Lung (tissue), 12 donors: ENCODE results near the gene NAA38. TPM values are rescaled to one million over a fixed set of nuclear protein-coding genes. Genes with fewer than 3 reads are reported as not detected.

Source experiments
- ATAC-seq: fragments of 200-7000 bp; cut with Tn5 transposase; one replicate; pipeline ENCODE4 v1.9.1; 2020; ENCODE audit warnings: moderate number of reproducible peaks; ENCODE audit not compliant: insufficient read depth, low FRiP score
- DNase-seq, 3 donors: peaks; one replicate each; pipeline ENCODE4 v3.0.0-alpha.2; 2013 to 2017
- H3K27ac ChIP-seq, 2 donors: one replicate each; pipeline ENCODE4 v1.5.1; 2013; ENCODE audit warnings: mild to moderate bottlenecking in 2 of 2, moderate library complexity in 2 of 2, control low read depth in 1 of 2, inconsistent platforms in 1 of 2, low read depth in 1 of 2, low read length in 1 of 2
- H3K27me3 ChIP-seq, 3 donors: one replicate each; pipeline ENCODE4 v1.5.1; 2013; ENCODE audit warnings: low read length in 2 of 3; ENCODE audit not compliant: control insufficient read depth in 3 of 3, insufficient read depth in 3 of 3
- H3K36me3 ChIP-seq, 4 donors: one replicate each; pipeline ENCODE4 v1.5.1; 2013; ENCODE audit warnings: low read length in 4 of 4, mild to moderate bottlenecking in 1 of 4, moderate library complexity in 1 of 4; ENCODE audit not compliant: control insufficient read depth in 4 of 4, insufficient read depth in 4 of 4
- H3K4me1 ChIP-seq, 5 donors: one replicate each; pipeline ENCODE4 v1.5.1; 2013; ENCODE audit warnings: low read length in 5 of 5, mild to moderate bottlenecking in 2 of 5, moderate library complexity in 1 of 5; ENCODE audit not compliant: control insufficient read depth in 5 of 5, insufficient read depth in 5 of 5
- H3K4me3 ChIP-seq: one replicate; pipeline ENCODE4 v1.5.1; 2013; ENCODE audit warnings: mild to moderate bottlenecking, control low read depth, moderate library complexity
- H3K9ac ChIP-seq, 2 donors: one replicate each; pipeline ENCODE4 v1.5.1; 2013; ENCODE audit warnings: low read length in 2 of 2, control low read depth in 1 of 2; ENCODE audit not compliant: insufficient read depth in 1 of 2
- H3K9me3 ChIP-seq, 4 donors: one replicate each; pipeline ENCODE4 v1.5.1; 2013; ENCODE audit warnings: low read length in 3 of 4, mild to moderate bottlenecking in 1 of 4, moderate library complexity in 1 of 4; ENCODE audit not compliant: control insufficient read depth in 4 of 4, insufficient read depth in 3 of 4
- WGBS, 2 donors: extraction: QIAGEN DNeasy Blood & Tissue Kit; methylation state at CpG; one replicate each; pipeline ENCODE4 v1.1.7; 2013; 5-methylcytosine and 5-hydroxymethylcytosine counted together
- polyA plus RNA-seq, 2 donors: library from polyadenylated mRNA; stranded (reverse); fragments of 200-250 nt; gene quantifications; one replicate each; pipeline ENCODE4 v1.2.1, GENCODE V29; 2013
- total RNA-seq, 2 donors: library from RNA; depleted of rRNA in 1 of 2; stranded (reverse); fragments of >200 nt in 1 of 2; gene quantifications; one replicate each; pipeline ENCODE4 v1.2.1, GENCODE V29; 2014 to 2021
- TF ChIP-seq, protein P1 (sequence below): IDR thresholded peaks from 2 replicates; pipeline ENCODE4 v1.5.1; 2012; ENCODE audit warnings: mild to moderate bottlenecking; ENCODE audit errors: control extremely low read depth, extremely low read depth
- donor health status: control.
- donor health status: control.
- donor health status: Bipolar disorder and iron deficiency.
- donor health status: healthy.
- donor health status: DM: yes; HTN: yes; CAD: no.

The NAA38 gene
- total and polyA plus RNA-seq, 4 donors: 58.2 to 239 (median 102) TPM

DNA sequence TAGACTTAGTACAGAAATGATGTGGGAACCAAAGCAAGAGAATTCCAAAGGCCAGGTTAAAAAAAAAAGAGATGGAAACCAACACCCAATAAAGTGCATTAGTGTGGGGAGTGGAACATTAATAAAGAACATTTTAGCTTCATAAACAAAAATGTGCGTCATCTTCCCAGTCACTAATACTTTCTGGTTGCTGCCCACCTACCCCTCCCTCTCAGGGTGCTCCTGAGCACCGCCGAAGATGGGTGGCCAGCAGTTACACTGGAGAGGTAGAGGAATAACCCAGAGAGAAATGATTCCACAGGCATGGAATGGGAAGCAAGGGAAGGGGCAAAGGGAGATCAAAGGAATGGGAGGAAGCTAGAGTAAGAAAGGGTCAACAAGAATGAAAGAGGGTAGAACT lies 25.3 kb upstream of the NAA38 start:
- H3K27ac ChIP-seq: peak overlapping the region in 1 of 2 donors; percentile 5

DNA sequence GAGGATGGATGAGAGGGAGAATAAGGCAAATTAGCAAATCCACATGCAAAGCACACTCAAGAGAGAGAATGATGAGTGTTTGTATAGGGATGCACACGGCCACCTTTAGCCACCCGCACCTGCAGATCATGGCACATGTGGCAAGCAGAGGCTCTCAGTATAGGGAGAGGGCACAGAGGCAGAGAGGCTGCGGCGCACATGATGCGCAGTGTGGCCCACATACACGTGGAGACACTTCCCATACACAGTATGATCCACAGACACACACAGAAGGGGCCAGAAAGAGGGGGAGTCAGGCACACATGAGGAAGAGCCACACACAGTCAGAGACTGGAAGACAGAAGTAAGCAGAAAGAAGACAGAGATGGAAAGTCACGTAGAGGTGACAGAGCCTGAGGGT lies 24.7 kb upstream of the NAA38 start:
- H3K4me1 ChIP-seq: peaks cover 0 to 39% (median 5%) of the 10 kb centered on the region in 5 donors
- 68 to 74% methylated on average over 7 of the region's 7 CpGs for WGBS, 2 donors
- TF ChIP-seq, protein P1, sequence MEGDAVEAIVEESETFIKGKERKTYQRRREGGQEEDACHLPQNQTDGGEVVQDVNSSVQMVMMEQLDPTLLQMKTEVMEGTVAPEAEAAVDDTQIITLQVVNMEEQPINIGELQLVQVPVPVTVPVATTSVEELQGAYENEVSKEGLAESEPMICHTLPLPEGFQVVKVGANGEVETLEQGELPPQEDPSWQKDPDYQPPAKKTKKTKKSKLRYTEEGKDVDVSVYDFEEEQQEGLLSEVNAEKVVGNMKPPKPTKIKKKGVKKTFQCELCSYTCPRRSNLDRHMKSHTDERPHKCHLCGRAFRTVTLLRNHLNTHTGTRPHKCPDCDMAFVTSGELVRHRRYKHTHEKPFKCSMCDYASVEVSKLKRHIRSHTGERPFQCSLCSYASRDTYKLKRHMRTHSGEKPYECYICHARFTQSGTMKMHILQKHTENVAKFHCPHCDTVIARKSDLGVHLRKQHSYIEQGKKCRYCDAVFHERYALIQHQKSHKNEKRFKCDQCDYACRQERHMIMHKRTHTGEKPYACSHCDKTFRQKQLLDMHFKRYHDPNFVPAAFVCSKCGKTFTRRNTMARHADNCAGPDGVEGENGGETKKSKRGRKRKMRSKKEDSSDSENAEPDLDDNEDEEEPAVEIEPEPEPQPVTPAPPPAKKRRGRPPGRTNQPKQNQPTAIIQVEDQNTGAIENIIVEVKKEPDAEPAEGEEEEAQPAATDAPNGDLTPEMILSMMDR: no peak
- no peak for DNase-seq
- no peak overlapping the region for H3K9ac ChIP-seq
- H3K9me3 ChIP-seq: no peaks in the 10 kb centered on the region
- H3K27ac ChIP-seq: peak overlapping the region in 1 of 2 donors; percentile 17
- ATAC-seq: no peak
- peaks cover 0 to 17% (median 12%) of the 10 kb centered on the region in 4 donors for H3K36me3 ChIP-seq
- H3K27me3 ChIP-seq: no peaks in the 10 kb centered on the region
- no peak overlapping the region for H3K4me3 ChIP-seq

More for the DNA sequence above, 25.3 kb upstream of the NAA38 start:
- no peaks in the 10 kb centered on the region for H3K9me3 ChIP-seq
- peaks cover 0 to 40% (median 7%) of the 10 kb centered on the region in 5 donors for H3K4me1 ChIP-seq
- H3K27me3 ChIP-seq: no peaks in the 10 kb centered on the region
- ATAC-seq (no peak), DNase-seq (no peak)
- peaks cover 0 to 17% (median 11%) of the 10 kb centered on the region in 4 donors for H3K36me3 ChIP-seq
- H3K9ac ChIP-seq: no peak overlapping the region
- no peak overlapping the region for H3K4me3 ChIP-seq
- TF ChIP-seq, protein P1: no peak
- whole genome bisulfite sequencing, 2 donors: 81 to 91% methylated on average over 3 of the region's 3 CpGs

DNA sequence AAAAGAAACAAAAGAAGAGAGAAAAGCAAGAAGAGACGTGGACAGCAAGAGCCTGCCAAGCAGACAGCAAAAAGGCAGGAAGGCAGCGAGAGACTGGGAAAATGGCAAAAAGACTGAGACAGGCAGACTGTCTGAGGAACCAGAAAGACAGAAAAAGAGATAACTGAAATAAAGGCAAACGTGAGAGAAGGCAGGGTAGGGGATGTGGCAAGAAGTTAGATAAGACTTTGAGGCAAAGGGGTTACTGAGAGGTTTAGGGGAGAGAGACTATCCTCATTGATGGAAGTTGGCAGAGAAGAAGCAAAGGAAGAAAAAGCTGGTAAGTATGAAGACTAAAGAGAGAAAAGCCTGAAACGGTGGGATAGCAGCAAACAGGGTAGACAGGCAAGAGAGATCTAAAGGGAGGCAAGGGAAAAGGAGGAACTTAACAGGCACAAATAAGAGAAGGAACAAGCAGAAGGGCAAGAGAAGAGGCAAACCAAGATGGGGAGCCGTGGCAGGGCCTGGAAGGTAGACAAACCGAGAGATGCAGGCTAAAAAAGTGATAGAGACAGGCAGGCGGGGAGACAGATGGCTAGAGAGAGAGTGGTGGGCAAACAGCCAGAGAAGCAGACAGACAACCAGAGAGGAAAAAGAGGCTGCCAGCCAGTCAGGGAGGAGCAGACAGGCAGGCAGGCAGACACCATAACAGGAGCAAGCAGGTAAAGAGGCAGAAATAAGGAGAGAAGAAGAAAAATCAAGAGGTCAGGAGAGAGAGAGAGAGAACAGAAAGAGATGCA lies 24.1 kb upstream of the NAA38 start:
- DNase-seq (no peak), ATAC-seq (no peak)
- Histone ChIP-seq H3K4me1 (peaks cover 0 to 33% (median 5%) of the 10 kb centered on the region in 5 donors), H3K9me3 (no peaks in the 10 kb centered on the region), H3K9ac (no peak overlapping the region), H3K4me3 (no peak overlapping the region), H3K27me3 (no peaks in the 10 kb centered on the region), H3K36me3 (peaks cover 0 to 17% (median 12%) of the 10 kb centered on the region in 4 donors), H3K27ac (peak overlapping the region in 1 of 2 donors; percentile 10)
- WGBS, 2 donors: 42 to 47% methylated on average over 7 of the region's 7 CpGs
- TF ChIP-seq, protein P1: no peak
